ENCODE results near the gene KLF8.

The KLF8 gene

DNA sequence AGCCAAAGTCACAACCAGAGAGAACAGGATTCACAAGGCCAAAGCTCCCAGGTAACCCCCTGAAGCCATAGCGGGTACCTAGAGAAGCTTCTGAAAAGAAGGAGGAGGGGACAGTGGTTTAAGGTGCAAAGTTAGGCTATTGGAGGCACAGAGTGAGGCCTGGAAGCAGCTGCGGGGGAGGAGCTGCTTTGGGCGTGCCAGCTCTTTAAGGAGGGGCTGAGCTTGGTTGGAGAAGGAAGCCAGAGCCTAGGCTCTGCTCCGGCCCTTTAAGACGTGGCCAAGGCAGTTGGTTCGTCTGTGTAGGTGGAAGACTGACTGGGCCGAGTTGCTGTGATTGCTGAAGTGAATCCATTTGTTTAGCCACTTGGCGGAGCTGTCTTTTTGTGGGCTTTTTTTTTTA is 1.5 kb downstream of the KLF8 start (continued):
- no peak for TF ChIP-seq PRDM2 (tag by site-specific recombination; IDR thresholded peaks at IDR 0.05; ENCODE audit: borderline replicate concordance)
- no peak for TF ChIP-seq TRIM28 (IDR thresholded peaks at IDR 0.05; ENCODE audit: borderline replicate concordance, low read length)
- TF ChIP-seq ZNF394 (tag by site-specific recombination; IDR thresholded peaks at IDR 0.05; ENCODE audit: borderline replicate concordance): no peak
- no peak for TF ChIP-seq ZNF404 (tag by site-specific recombination; IDR thresholded peaks at IDR 0.05)
- no peak for TF ChIP-seq ZNF148 (tag by site-specific recombination; IDR thresholded peaks at IDR 0.05; ENCODE audit: borderline replicate concordance)
- no peak for TF ChIP-seq HOXA7 (CRISPR knock-in tag; IDR thresholded peaks at IDR 0.05; ENCODE audit: borderline replicate concordance)
- TF ChIP-seq, protein P1, sequence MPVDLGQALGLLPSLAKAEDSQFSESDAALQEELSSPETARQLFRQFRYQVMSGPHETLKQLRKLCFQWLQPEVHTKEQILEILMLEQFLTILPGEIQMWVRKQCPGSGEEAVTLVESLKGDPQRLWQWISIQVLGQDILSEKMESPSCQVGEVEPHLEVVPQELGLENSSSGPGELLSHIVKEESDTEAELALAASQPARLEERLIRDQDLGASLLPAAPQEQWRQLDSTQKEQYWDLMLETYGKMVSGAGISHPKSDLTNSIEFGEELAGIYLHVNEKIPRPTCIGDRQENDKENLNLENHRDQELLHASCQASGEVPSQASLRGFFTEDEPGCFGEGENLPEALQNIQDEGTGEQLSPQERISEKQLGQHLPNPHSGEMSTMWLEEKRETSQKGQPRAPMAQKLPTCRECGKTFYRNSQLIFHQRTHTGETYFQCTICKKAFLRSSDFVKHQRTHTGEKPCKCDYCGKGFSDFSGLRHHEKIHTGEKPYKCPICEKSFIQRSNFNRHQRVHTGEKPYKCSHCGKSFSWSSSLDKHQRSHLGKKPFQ (tag by site-specific recombination; IDR thresholded peaks at IDR 0.05): no peak
- TF ChIP-seq ZNF654 (tag by site-specific recombination; IDR thresholded peaks at IDR 0.05; ENCODE audit: low read depth): no peak
- no peak for TF ChIP-seq KLF1 (tag by site-specific recombination; IDR thresholded peaks at IDR 0.05)
- no peak for TF ChIP-seq ZNF501 (tag by site-specific recombination; IDR thresholded peaks at IDR 0.05)

- ChIA-PET CTCF (interaction anchor here (0.5 to 2.5 kb wide), 27 partner anchors 8 to 1624 kb away, joined by 3 to 10 read pairs (median 4); no protein-coding TSS in a partner anchor), POLR2A (interaction anchor here (0.6 kb wide), 1 partner anchor 524 kb away, joined by 3 read pairs; no protein-coding TSS in a partner anchor)
- Histone ChIP-seq H3K4me3 (ENCODE audit: low read depth, low read length) (no peak overlapping the region), H3K9me3 (ENCODE audit: control insufficient read depth, insufficient read depth, low read depth, low read length) (no peaks in the 10 kb centered on the region; the same call in 1 of the 2 replicates), H3K4me1 (ENCODE audit: control insufficient read depth, insufficient read depth, low read length) (no peaks in the 10 kb centered on the region), H3K36me3 (ENCODE audit: control insufficient read depth in 2 of 2, insufficient read depth in 1 of 2, low read length in 2 of 2) (no peaks in the 10 kb centered on the region), H3K27ac (ENCODE audit: extremely low read depth, low read depth, low read length) (no peak overlapping the region)
- no peak for TF ChIP-seq ZNF747 (tag by site-specific recombination; IDR thresholded peaks at IDR 0.05)
- TF ChIP-seq, protein P2, sequence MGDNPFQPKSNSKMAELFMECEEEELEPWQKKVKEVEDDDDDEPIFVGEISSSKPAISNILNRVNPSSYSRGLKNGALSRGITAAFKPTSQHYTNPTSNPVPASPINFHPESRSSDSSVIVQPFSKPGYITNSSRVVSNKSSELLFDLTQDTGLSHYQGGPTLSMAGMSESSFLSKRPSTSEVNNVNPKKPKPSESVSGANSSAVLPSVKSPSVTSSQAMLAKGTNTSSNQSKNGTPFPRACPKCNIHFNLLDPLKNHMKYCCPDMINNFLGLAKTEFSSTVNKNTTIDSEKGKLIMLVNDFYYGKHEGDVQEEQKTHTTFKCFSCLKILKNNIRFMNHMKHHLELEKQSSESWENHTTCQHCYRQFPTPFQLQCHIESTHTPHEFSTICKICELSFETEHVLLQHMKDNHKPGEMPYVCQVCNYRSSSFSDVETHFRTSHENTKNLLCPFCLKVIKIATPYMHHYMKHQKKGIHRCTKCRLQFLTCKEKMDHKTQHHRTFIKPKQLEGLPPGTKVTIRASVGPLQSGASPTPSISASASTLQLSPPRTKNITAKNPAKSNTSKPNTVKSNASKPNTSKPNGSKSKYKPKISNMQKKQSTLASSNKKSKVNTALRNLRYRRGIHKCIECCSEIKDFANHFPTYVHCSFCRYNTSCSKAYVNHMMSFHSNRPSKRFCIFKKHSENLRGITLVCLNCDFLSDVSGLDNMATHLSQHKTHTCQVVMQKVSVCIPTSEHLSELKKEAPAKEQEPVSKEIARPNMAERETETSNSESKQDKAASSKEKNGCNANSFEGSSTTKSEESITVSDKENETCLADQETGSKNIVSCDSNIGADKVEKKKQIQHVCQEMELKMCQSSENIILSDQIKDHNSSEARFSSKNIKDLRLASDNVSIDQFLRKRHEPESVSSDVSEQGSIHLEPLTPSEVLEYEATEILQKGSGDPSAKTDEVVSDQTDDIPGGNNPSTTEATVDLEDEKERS (tag by site-specific recombination; IDR thresholded peaks at IDR 0.05): no peak
- peak; percentile 32; the same call in 1 of the 2 replicates for TF ChIP-seq ZFHX2 (tag by site-specific recombination; conservative IDR thresholded peaks at IDR 0.05)
- TF ChIP-seq ZNF114 (tag by site-specific recombination; IDR thresholded peaks at IDR 0.05): no peak
- TF ChIP-seq SCRT2 (tag by site-specific recombination; IDR thresholded peaks at IDR 0.05): no peak
- peak; percentile 52; the same call in 1 of the 2 replicates for TF ChIP-seq CTCF (tag by site-specific recombination; IDR thresholded peaks at IDR 0.05)
- TF ChIP-seq MYNN (tag by site-specific recombination; IDR thresholded peaks at IDR 0.05; ENCODE audit: borderline replicate concordance): no peak
- TF ChIP-seq YY1 (tag by site-specific recombination; IDR thresholded peaks at IDR 0.05): no peak
- peak; percentile 59 for TF ChIP-seq PRDM1 (tag by site-specific recombination; IDR thresholded peaks at IDR 0.05)
- no peak for TF ChIP-seq ZNF398 (tag by site-specific recombination; IDR thresholded peaks at IDR 0.05)
These were observed 16.3 kb downstream of the KLF8 start for GRCh38 chrX:56248492-56248891.
